Fibroblast of lung (primary cell): ENCODE results near the gene TFE3.

Experiments
- CTCF ChIP-seq, 2 donors: IDR thresholded peaks in 1 of 2; conservative IDR thresholded peaks in 1 of 2; 1 replicate in 1 of 2; 2 replicates in 1 of 2; pipeline ENCODE4 v1.5.1; 2011 to 2012; ENCODE audit warnings: low read length in 2 of 2, control low read depth in 1 of 2, inconsistent platforms in 1 of 2, low read depth in 1 of 2, mild to moderate bottlenecking in 1 of 2
- EZH2 ChIP-seq: IDR thresholded peaks from 2 replicates; pipeline ENCODE4 v1.5.1; 2012; ENCODE audit warnings: low read length, control low read depth, mild to moderate bottlenecking; ENCODE audit errors: missing control alignments

GRCh38 chrX:49001521-49002090 is 41.6 kb downstream of the TFE3 start:
- TF ChIP-seq CTCF (conservative IDR thresholded peaks at IDR 0.05 in 1 of 2, IDR thresholded peaks at IDR 0.05 in 1 of 2; ENCODE audit: low read depth in 1 of 2, low read length in 2 of 2) (no peak), EZH2 (no peak)
